DMS79 treated with DMSO at 0.1 percent for 48 hours (cell line): ENCODE results near the gene PLEKHF1.

ENCODE experiments used
- DNase-seq: peaks from one replicate; lab custom pipeline; 2025; lab: John Stamatoyannopoulos, UW

Gene PLEKHF1

DNA sequence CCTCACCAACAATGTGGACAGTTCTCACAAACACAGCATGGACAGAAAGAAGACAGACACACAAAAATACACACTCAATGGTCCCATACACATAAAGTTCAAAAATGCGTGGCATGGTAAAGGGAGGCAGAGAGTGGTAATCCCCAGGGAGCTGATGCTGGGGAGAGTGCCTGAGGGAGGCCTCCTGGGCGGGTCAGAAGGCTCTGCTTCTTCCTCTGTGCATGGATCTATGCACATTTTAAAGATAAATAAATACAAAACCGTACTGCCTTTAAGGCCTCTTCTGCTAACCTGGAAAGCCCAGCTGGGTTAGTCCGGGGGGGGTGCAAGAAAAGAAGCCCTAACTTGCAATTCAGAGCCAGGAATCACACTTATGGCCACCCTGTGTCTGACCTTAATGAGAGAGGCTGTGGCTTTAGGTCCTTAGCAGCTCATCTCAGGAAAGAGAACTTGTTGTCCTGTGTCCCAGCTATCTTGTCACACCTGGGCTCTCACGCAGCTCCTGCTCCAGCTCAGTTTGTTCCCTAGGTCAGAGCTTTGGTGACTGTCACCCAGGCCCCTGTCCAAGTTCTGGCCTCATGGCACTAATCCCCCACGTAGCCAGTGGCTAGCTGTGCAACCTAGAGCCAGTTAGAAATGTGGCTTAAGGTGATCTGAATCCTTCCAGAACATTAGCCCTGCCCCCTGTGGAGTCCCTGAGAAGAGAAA is 30.7 kb upstream of the PLEKHF1 start:
- no peak for DNase-seq

DNA sequence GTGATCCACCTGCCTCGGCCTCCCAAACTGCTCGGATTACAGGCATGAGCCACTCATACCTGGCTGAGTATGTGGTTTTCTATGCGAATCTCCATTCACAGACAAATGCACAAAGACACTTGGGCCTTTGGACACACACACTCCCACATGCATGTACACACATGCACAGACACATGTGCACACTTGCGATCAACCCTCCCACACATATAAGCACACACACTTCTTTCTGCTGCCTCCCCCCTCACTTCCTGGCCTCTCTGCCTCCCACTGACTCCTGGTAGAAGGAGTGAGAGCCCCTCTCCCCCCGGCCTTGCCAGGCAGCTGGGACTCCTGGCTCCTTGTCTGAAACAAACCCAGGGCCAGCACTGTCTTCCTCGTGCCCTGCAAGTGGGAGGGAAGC is 29.3 kb upstream of the PLEKHF1 start:
- no peak for DNase-seq

DNA sequence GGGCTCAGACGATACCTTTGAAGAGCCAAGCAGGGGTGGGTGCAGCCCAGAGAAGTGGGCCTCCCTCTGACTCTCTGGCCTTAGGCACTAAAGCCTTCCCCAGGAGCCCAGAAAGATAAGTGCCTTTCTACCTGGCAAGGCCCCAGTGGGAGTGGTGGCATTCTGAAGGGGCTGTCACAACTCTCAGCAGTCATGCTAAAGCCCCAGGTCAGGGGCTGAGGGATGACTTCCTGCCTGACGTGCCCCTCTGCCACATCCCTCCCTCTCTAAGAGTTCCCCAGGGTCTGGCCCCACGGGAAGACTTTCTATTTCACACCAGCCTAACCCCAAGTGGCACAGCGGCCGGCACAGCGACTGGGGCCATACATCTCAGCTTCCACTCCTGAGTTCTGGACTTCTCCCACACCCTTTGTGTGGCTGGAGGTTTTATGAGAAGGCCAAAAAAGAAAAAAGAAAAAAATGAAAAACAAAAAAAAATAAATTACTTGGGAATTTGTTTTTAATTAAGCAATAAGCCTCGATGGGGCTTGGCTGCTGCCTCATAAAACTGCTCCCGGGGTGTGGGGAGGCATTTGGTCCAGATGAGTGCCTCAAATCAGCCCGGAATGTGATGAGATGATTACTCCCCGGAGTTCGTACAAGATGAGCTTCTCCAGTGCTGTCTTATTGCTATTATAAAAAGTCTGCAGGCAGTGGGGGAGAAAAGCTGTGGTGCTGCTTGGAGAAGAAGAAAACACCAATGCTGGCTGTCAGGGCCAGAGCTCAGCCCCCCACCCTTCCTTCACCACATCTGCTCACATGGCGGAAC is 28.5 kb upstream of the PLEKHF1 start:
- no peak for DNase-seq

DNA sequence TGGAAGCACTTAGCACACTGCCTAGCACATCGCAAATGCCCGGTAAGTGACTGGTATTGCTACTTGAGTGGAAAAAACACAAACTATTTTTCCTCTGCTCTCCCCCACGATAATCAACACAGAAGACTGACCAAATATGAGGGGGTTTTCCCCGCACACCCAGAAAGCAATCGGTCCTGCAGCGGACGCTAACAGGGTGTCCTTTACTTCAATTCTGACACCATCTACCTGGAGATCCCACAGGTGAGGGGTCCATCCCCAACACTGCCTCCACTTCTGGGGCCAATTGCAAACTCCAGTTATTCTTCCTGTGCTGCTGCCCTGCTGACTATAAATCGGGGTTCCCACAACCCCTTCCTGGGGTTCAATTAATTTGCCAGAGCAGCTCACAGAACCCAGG is 26.2 kb upstream of the PLEKHF1 start:
- DNase-seq, result no peak

DNA sequence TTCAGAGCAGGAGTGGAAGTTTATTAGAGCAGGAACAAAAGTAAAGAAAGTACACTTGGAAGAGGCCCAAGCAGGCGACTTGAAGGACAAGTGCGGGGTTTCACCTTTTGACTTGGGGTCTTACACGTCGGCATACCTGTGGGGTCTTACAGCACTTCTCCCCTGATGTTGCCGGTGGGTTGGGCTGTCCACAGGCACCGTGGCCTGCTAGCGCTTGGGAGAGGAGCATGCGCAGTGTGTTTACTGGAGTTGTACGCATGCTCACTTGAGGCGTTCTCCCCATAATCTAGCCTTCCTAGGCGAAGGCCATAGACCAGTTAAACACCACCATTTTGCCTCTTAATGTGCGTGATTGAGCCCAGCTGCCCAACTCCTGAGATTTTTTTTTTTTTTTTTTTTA is 25.0 kb upstream of the PLEKHF1 start:
- no peak for DNase-seq

DNA sequence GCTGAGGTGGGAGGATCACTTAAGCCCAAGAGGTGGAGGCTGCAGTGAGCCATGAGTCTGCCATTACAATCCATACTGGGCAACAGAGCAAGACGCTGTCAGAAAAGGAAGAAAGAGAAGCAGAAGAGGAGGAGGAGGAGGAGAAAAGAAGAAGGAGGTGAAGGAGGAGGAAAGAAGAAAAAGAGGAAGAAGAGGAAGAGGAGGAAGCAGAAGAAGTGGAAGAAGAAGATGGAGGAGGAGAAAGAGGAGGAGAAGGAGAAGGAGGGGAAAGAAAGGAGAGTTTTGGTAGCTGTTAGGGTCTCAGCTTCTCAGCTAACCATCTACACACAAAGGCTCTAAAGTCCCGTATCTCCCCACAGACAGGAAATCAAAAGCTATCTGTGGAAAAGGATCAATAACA is 23.7 kb upstream of the PLEKHF1 start:
- no peak for DNase-seq

DNA sequence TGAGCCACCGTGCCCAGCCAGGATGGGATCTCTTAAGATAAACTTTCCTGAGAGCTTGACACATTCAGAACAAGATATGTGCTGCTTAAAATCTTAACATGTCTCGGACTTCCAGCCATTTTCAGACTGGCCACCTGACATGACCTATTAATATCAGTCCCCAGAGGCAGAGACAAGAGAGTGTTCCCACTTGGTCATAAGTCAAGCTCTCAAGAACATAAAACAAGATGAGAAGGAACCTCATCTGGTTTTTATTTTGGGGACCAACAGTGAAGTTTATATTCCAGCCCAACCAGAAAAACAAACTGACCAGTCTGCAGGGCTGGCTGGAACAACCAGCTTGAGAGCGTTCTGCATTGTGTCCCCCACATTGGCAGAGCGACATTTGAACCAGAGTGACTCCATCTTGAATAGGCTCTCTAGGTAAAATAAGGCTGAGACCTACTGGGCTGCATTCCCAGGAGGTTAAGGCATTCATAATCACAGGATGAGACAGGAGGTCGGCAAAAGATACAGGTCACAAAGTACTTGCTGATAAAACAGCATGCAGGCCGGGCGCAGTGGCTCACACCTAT is 21.8 kb upstream of the PLEKHF1 start:
- DNase-seq, result no peak

DNA sequence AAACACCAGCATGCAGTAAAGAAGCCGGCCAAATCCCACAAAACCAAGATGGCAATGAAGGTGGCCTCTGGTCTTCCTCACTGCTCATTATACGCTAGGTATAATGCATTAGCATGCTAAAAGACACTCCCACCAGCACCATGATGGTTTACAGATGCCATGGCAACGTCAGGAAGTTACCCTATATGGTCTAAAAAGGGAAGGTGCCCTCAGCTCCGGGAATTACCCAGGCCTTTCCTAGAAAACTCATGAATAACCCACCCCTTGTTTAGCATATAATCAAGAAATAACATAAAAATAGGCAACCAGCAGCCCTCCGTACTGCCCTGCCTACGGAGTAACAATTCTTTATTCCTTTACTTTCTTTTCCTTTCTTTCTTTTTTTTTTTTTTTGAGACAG is 21.1 kb upstream of the PLEKHF1 start:
- no peak for DNase-seq

DNA sequence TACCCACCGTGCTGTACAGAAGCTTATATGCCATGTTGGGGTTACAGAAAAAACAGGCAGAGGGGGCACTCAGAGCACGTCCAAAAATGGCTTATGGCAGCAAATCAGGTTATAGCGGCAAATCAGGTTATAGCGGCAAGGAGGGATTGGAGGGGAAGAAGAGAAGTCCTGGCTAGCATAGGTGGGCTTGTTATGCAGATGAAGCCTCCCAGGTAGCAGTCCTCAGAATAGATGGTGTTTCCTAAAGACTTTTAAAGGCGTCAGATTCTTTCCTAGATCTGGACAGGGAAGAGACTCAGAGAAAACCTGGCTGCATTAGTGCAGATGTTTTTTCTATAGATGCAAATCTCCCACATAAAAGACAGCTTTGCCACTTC is 19.8 kb upstream of the PLEKHF1 start:
- DNase-seq, result no peak

DNA sequence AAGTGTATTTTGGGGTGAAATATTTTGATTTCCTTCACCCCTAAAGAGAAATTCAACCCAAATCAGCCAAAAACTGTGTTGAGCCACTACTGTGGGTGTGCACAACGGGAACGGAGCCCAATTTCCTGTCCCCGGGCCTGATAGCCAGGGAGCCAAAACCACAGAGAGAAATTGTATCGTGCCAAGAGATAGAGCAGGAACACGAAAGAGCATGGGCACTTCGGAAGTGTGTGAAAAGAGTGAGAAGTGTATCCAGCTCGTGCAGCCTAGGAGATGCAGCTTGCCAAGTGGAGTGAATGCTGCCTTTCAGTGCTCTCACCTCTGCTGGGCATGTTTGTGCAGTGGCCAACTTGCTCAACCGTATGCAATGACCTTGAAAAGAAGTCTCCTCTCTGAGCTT is 19.4 kb upstream of the PLEKHF1 start:
- DNase-seq, result peak; percentile 43

DNA sequence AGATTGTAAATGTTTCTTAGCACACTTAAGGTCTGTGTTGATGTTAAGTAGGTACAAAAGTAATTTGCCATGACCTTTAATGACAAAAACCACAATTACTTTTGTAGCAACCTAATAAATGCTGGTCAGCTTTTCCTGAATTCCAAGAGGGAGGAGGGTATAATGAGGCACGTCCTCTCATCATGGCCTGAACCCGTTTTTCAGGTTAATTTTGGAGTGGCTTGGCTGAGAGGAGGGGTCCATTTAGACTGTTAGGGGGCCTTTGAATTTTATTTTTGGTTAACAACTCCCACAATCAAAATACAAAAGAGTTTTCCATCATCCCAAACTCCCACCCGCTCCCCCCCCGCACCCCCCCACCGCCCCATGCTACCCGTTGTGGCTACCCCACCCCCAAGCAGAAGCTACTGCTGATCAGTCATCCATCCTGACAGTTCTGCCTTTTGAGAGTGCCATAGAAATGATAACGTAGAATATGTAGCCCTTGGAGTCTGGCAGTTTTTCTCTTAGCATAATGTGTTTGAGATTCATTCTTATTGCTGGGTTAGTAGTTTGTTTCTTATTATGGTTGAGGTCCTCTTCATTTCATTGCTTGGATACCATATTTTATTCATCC is 14.4 kb upstream of the PLEKHF1 start:
- peak; percentile 35 for DNase-seq

DNA sequence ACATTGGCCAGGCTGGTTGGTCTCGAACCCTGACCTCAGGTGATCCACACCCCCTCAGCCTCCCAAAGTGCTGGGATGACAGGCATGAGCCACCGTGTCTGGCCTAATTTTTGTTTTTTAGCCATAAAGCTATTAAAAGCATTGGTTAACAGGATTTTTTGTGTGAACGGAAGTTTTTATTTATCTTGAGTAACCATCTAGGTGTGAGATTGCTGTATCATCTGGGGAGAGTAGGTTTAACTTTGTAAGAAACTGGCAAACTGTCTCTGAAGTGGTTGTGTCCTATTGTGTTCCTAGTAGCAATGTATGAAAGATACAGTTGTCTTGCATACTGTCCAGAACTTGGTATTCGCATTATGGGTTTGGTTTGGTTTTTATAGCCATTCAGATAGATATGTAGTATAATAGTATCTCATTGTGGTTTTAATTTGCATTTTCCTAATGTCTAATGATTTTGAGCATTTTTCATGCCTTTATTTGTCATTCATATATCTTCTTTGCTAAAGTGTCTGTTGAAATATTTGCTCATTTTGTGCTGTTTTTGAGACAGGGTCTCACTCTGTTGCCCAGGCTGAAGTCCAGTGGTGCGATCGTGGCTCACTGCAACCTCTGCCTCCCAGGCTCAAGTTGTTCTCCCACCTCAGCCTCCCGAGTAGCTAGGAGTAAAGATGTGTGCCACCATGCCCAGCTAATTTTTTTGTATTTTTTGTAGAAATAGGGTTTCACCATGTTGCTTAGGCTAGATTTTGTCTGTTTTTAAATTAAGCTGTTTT is 13.5 kb upstream of the PLEKHF1 start:
- no peak for DNase-seq

DNA sequence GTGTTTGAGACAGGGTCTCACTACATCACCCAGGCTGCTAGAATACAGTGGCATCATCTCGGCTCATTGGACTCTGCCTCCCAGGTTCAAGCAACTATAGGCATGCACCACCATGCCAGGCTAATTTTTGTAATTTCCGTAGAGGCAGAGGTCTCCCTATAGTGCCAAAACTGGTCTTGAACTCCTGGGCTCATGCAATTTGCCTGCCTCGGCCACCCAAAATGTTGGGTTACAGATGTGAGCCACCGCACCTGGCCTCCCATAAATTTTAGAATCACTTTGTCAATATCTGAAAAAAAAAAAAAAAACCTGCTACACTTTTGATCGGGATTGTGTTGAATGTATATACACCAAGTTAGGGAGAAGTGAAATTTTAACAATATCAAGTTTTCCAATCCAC is 11.9 kb upstream of the PLEKHF1 start:
- DNase-seq, result no peak

DNA sequence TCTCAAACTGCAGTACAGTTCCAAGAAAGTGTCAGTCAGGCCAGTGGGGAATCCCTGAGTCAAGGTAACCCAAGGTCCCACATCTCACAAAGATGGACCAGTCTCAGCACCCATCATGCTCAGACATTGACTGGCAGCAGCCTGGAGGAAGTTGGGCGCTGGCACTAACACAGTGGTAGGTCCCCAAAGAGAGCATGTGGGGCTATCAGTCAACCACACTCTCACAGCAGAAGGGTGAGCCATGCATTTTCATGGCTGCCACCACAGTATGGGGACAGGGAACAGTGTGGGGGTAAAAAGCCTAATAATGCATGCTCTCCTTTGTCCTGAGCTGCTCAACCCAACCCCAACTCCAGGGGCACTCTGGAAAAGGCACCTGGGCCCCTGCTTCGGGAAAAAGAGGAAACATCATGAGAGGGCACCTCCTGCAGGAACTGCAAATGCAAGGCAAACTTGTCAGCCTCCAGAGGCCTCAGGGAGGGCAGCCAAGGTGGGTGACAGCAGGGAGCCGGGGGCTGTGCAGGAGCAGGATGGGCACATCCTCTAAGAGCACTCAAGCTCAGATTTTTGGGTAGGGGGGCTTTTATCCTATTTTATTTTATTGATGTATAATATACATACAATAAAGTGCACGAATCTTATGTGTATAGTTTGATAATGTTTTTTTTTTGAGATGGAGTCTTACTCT is 9.5 kb upstream of the PLEKHF1 start:
- DNase-seq, result no peak

DNA sequence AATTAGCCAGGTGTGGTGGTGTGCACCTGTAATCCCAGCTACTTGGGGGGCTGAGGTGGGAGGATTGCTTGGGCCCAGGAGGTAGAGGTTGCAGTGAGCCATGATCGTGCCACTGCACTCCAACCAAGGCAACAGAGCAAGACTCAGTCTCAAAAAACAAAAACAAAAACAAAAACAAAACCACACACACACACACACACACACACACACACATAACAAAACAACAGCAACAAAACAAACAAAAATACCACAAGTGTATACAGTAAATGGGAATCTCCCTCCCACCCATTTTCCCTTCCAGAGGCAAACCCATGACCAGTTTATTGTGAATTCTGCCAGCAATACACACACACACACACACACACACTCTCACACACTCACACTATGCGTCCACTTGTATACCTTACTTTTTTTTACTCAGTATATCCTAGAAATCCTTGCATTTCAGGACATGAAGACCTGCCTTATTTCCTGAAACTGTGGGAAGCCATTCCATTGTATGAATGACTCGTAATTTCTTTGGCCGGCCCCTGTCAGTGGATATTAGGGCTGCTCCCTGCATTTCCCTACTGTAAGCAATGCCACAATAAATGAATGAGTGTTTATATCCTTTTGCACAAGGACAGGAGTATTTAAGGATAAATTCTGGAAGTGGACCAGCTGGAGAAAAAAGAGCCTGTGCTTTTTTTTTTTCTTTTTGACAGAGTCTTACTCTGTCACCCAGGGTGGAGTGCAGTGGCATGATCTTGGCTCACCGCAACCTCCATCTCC is 6.9 kb upstream of the PLEKHF1 start:
- no peak for DNase-seq

DNA sequence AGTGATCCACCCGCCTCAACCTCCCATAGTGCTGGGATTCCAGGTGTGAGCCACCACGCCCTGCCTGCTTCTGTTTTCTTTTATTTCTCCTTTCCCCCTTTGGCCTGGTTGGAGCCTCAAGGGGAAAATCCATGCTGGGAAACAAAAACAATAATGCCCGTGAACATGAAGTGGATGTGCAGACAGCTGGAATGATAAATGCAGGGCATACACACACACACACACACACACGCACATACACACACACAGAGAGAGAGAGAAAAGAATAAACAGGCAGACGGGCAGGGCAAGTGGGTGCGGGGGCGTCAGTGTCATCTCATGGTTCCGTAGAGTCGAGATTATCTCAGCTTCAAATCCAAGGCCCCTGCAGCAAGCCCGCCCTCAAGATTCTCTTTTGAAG is 4.4 kb upstream of the PLEKHF1 start:
- DNase-seq, result no peak

DNA sequence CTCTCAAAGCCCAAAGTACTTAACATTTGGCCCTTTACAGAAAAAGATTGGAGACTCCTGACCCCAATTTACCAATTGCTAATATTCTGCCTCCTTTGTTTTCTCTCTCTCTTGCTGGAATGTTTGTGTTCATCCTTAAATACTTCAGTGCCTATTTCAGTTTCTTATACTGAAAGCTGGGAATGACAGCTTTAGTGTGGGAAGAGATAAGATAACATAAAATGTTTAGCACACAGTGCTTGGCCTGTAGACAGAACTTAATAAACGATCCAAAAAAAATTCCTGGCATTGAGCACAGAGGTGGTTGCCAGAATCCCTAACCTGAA is 3.0 kb upstream of the PLEKHF1 start:
- DNase-seq, result no peak

DNA sequence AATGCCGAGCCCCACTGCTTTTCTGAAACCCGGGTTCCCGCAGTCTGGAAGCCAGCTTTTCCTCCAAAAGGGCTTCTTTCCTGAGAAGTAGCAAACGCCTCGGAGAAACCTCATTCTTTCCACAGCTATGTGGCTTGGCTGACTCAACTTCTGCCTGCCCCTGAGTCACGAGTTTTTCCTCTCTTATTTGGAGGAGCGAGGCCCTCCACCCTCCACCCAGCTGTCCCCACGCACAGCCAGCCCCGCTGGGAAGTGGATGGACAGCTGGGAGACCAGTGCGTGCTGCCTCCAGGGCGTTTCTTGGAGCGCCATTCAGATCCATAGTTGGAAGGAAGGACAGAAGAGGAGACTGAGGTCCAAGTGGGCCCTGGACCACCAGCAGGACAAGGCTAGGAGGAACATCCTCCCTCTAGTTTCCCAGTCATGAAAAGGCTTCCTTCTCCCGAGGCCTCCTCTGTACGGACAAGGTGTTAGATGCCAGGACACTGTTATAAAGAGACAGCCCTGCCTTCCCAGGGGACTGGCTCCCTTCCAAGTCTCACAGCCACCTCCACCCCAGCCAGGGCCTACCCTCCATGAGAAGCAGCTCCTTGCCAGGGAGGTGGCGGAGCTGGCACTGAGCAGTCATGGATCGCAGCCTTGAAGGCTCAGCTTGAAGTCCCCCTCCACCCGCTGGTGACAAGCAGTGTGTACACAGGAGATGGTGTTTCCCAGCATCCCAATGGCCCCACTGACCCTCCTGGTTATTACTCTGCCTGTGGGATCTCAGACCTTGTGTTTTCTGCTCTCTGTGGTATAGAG is 2.5 kb upstream of the PLEKHF1 start:
- peak; percentile 17 for DNase-seq

DNA sequence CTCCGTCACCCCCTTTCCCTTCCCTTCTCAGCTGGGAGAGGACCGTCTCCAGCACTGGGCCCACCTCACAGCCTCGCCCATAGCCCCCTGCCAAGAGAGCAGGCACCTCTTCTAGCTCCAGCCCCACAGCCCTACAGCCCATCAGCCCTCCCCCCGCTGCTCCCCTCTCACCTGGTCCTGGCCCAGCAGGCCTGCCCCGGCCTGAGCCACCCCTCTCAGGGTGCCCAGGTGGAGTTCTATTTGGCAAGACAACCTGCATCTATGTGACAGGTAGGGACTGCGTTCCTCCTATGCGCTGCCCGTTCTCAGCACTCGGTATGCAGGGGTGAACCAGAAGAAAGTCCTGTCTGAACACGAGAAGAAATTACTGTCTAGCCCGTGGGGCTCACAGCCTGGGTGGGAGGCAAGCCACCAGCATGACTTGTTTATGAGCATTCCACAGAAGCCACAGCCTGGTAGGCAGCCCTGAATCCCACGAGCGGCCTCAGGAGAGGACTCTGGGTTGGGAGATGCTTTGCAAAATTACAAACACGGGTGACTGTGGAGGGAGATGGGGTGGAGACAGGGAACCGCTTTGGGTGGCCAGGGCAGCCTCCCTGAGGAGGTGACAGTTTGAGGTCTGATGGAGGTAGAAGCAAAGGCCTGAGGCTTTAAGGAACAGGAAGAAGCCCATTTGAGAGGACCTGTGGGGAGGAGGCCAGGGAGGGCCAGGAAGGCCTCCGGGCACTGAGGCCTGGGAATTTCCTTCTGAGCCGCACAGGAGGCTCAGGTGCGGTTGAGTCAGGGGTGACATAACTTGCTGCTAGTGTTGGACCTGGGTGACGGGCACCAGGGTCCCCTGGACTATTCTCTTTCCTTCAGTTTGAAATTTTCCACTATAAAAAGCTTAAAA is 1.2 kb upstream of the PLEKHF1 start:
- no peak for DNase-seq
